Neural crest cell (in vitro differentiated cells): ENCODE results near the gene SRGAP3. TPM values are rescaled to one million over a fixed set of nuclear protein-coding genes. Genes with fewer than 3 reads are reported as not detected.

Source experiments
- DNase-seq: peaks from one replicate; pipeline ENCODE4 v3.0.0; 2021; ENCODE audit warnings: low read depth, mixed read lengths, low spot score
- H3K27ac Mint-ChIP-seq: one replicate; pipeline ENCODE4 v1.8.0; 2021; ENCODE audit warnings: mild to moderate bottlenecking, mixed read lengths; ENCODE audit not compliant: unreplicated experiment
- H3K27me3 Mint-ChIP-seq: 2 replicates; pipeline ENCODE4 v1.8.0; 2021; ENCODE audit warnings: low read depth, mild to moderate bottlenecking, mixed read lengths
- H3K36me3 Mint-ChIP-seq: 2 replicates; pipeline ENCODE4 v1.8.0; 2021; ENCODE audit warnings: low read depth, mild to moderate bottlenecking, mixed read lengths
- H3K4me1 Mint-ChIP-seq: 2 replicates; pipeline ENCODE4 v1.8.0; 2021; ENCODE audit warnings: mixed read lengths
- H3K4me3 Mint-ChIP-seq: one replicate; pipeline ENCODE4 v1.8.0; 2021; ENCODE audit warnings: mild to moderate bottlenecking, mixed read lengths
- H3K9me3 Mint-ChIP-seq: 2 replicates; pipeline ENCODE4 v1.8.0; 2021; ENCODE audit warnings: mixed read lengths
- CTCF ChIP-seq: fragments of 200-600 bp; sonication (generic); conservative IDR thresholded peaks from 2 replicates; pipeline ENCODE4 v1.5.0; 2021; ENCODE audit warnings: antibody characterized with exemption, mild to moderate bottlenecking
- total RNA-seq: library from RNA; stranded (reverse); gene quantifications from 2 replicates; pipeline ENCODE4 v1.2.1, GENCODE V29; 2021

The SRGAP3 gene
- total RNA-seq, 1 donor from 2014 or later: 58.4 TPM

- Mint-ChIP-seq H3K36me3 (peaks cover 4% of the 10 kb centered on the region), H3K27ac (peak overlapping the region; percentile 19), H3K4me1 (no peaks in the 10 kb centered on the region), H3K27me3 (no peaks in the 10 kb centered on the region), H3K9me3 (peaks cover 5% of the 10 kb centered on the region), H3K4me3 (no peak overlapping the region)
- no peak for TF ChIP-seq CTCF
- no peak for DNase-seq
Measured at GRCh38 chr3:9266716-9267115, 17.3 kb upstream of the SRGAP3 start.

- H3K36me3 Mint-ChIP-seq: peaks cover 8% of the 10 kb centered on the region
- H3K4me3 Mint-ChIP-seq: no peak overlapping the region
- H3K27me3 Mint-ChIP-seq: peaks cover 4% of the 10 kb centered on the region
- peaks cover 8% of the 10 kb centered on the region for H3K4me1 Mint-ChIP-seq
- no peak for TF ChIP-seq CTCF
- peaks cover 11% of the 10 kb centered on the region for H3K9me3 Mint-ChIP-seq
- peak overlapping the region; percentile 75 for H3K27ac Mint-ChIP-seq
- DNase-seq: no peak
Measured at GRCh38 chr3:9260305-9260704, 10.9 kb upstream of the SRGAP3 start.

GRCh38 chr3:9257092-9257491 lies 7.6 kb upstream of the SRGAP3 start:
- H3K27me3 Mint-ChIP-seq: peaks cover 4% of the 10 kb centered on the region
- no peak overlapping the region for H3K27ac Mint-ChIP-seq
- H3K36me3 Mint-ChIP-seq: peaks cover 3% of the 10 kb centered on the region
- H3K4me1 Mint-ChIP-seq: peaks cover 8% of the 10 kb centered on the region
- H3K4me3 Mint-ChIP-seq: no peak overlapping the region
- H3K9me3 Mint-ChIP-seq: peaks cover 6% of the 10 kb centered on the region
- DNase-seq: no peak
- no peak for TF ChIP-seq CTCF

GRCh38 chr3:9255976-9256375 lies 6.5 kb upstream of the SRGAP3 start:
- Mint-ChIP-seq H3K27me3 (no peaks in the 10 kb centered on the region), H3K4me1 (peaks cover 8% of the 10 kb centered on the region), H3K4me3 (no peak overlapping the region), H3K27ac (no peak overlapping the region), H3K9me3 (peaks cover 3% of the 10 kb centered on the region), H3K36me3 (no peaks in the 10 kb centered on the region)
- no peak for DNase-seq
- TF ChIP-seq CTCF: no peak

- Mint-ChIP-seq H3K36me3 (no peaks in the 10 kb centered on the region), H3K4me3 (no peak overlapping the region), H3K9me3 (peaks cover 3% of the 10 kb centered on the region), H3K4me1 (peaks cover 8% of the 10 kb centered on the region), H3K27me3 (no peaks in the 10 kb centered on the region), H3K27ac (no peak overlapping the region)
- no peak for DNase-seq
- no peak for TF ChIP-seq CTCF
Measured at GRCh38 chr3:9254764-9255163, 5.3 kb upstream of the SRGAP3 start.

- no peak for TF ChIP-seq CTCF
- no peak for DNase-seq
- Mint-ChIP-seq H3K4me1 (peaks cover 20% of the 10 kb centered on the region), H3K27me3 (no peaks in the 10 kb centered on the region), H3K27ac (no peak overlapping the region), H3K9me3 (peaks cover 3% of the 10 kb centered on the region), H3K4me3 (no peak overlapping the region), H3K36me3 (no peaks in the 10 kb centered on the region)
Measured at GRCh38 chr3:9253327-9253726, 3.9 kb upstream of the SRGAP3 start.
